GM19467 (cell line): ENCODE measurements around the gene KCNK3.

Experiments
- ATAC-seq: cut with Tn5 transposase; IDR thresholded peaks from one replicate; pipeline ENCODE4 v1.9.1; 2021; ENCODE audit warnings: mild to moderate bottlenecking, moderate library complexity; ENCODE audit not compliant: unreplicated experiment

KCNK3 gene

DNA sequence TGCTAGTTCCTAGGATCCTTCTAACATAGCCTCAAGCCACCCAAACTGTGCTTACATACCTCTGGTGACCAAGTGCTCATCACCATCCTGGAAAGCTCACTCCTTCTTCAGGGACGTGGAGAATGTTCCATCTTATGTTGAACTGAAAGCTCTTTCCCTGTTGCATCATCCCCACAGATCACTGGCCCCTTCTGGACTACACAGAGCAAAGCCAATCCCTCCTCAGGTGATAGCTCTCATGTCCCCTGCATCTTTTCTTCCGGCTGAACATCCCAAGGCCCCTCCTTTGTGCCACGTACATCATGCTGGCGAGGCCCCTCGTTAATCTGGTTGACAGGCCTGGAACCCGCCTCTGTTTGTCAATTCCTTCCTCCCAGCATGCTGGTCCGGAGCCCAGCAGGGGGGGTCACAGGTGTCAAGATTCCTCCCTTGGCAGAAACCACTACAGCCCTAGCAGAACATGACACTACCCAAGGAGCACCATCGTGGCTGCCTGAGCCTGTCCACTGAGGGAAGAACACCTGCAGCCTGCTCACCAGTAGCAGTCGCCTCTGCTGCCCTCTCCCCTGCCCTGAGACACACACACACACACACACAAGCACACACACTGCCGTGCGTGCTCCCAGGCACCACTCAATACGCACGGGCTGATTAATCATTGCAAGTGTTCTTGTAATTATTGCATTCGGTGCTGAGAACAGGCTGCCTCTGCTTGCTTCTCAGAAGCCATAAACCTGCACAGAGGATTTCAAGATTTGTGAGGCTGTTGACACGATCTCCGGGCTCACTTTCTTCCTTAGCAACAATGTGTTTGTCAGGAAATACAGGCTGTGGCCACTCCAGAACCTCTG, 6.3 kb upstream of the KCNK3 start:
- no peak for ATAC-seq

DNA sequence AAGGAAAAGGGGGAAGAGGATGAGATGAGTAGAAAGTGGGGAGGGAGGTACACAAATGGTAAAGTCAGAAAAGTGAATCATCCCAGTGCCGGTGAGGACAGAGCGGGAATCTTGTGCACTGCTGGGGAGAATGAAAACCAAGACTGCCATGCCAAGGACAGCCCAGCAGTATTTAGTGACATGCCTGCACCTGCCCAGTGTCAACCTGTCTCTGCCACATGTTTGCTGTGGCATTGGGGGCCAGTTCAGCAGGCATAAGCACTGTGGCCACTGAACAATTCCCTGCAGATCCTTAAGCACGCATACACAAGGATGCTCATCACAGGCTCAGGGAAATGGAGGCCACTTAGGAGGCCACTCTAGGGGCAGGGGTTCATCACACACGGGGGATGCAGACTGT, 5.2 kb upstream of the KCNK3 start:
- no peak for ATAC-seq

DNA sequence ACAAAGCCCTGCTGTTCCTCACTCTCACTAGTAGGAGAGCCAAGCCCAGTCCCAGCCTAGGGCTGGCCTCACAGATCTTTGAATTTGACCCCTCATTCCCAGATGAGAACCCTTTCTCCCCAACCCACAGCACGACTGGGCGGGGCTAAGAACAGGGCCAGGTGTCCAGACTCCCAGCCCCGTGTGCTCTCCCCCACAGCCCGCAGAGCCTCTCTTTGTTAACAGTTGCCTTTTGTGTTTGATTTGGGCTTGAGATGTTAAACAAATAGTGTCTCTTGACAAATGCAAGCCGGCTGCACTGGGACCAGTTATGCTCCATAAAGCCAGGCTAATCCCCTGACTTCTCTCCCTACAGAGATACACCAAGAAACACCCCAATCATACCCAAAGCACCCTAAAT, 4.7 kb upstream of the KCNK3 start:
- no peak for ATAC-seq

DNA sequence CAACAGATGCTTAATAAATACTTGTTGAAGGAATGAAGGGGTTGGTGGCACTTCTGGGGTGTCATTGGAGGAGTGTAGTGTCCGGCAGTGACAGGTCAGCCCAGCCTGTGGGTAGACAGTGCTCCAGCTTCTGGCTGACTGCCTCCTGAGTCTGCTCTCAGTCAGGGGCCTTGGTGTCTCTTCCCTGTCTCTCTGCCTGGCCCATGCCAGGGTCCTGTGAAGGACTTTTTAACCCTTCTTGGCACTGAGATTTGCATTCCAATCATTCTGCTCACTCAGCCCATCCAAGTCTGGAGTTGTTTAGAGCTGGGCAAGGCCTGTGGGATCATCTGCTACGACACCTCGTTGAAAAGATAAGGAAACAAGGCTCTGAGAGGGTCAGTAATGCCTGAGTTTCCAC, 1.4 kb upstream of the KCNK3 start:
- ATAC-seq, result no peak

DNA sequence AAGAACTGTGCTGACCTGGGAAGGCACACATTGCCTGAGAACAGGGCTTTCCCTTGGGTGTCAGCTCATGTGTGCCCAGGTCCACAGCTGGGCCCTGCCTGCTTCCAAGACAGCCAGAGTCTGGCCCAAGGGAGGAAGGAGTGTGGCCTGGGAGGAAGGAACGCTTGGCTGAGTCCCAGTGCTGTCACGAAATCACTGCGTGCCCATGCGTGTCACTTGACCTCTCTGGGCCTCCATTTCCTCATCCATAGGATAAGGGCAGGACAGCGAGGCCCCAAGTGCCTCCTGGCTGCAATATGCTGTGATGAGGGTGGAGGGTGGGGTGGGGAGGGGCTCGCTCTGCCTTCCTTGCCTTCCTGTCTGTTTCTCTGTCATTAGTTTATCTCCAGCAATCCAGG, 642 bp upstream of the KCNK3 start:
- ATAC-seq, result no peak

DNA sequence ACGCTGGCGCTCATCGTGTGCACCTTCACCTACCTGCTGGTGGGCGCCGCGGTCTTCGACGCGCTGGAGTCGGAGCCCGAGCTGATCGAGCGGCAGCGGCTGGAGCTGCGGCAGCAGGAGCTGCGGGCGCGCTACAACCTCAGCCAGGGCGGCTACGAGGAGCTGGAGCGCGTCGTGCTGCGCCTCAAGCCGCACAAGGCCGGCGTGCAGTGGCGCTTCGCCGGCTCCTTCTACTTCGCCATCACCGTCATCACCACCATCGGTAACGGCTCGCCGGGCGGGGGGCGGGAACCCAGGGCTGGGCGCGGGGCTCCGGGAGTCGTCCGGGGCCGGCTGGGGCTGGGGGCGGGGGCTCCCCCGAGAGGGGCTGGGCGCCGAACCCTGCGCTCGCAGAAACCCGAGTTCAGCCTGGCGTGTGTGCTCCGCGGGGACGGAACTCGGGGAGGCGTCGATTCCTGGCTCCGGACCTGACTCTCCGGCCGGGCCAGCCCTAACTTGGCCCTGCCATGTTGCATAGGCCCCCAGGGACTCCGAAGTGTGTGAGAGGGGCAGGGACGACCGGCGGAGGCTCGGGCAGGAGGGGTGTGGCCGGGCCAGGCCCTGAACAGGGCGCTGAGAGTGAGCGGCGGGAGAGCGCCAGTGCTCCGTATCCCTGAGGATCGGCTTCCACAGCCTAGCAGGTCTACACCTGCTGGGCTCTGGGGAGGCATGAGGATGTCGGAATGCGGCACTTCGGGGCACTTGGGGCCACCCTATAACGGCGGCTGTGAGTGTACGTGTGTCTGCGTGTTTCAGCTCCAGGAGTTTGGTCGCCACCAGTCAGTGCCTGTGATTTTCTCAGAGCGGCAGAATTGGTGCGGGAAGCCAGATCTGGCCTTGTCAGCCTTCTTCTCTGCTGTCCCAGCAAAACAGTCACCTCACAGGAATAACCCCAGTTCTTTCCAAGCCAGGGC, 651 bp downstream of the KCNK3 start:
- ATAC-seq, result no peak

DNA sequence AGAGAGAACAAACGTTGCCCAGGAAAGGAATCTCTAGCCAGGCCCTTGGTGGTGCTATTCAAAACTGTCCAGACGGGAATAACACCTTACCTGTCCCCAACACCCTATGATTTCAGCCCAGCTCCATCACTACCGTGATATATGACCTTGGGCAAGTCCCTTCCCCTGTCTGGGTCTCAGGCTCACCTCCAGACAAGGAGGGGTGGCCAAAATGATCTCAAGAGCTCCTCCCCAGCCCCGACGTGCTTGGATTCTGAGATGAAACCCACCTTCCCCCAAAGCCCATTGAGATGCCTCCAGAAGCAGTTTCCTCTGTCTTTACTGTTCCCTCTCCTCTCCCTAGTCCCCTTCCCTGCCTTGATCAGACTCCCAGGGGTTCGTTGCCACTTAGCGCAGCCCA, 1.5 kb downstream of the KCNK3 start:
- no peak for ATAC-seq

DNA sequence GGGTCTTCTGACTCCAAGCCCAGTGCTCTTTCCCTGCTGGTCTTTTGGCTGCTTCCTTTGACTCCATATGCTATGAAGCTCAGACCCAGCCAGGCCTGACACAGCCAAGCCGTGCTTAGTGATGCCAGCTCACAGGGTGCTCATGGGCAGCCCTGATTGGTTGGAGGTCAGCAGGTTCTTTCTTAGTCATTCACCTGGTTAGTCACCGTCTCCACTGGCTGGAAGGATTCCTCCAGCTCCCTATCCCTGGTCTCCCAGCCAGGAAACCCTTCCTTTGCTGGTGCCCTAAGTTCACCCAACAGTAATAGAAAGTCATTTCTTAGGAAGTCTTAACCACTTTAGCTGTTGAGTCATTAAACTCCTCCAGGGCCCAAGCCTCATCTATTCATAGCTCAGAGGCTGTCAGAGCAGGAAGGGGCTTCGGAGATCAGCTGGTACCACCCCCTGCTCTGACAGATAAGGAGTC, 3.9 kb downstream of the KCNK3 start:
- no peak for ATAC-seq

DNA sequence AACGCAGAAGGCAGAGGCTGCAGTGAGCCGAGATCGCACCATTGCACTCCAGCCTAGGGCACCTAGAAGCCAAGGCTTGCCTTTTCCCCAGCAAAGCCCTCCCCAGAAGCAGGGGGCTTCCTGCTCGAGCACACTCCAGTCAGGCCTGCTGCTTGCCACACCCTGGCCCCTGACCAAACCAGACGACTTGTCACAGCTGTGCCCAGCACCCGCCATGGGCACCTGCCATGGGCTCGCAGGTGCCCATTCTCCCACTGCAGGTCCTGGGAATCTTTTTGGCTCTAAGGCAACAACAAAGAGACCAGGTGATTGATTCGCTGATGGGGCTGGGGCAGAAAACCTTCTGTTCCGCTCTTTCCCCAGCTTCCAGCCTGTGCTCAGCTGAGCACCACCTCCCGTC, 4.9 kb downstream of the KCNK3 start:
- no peak for ATAC-seq

DNA sequence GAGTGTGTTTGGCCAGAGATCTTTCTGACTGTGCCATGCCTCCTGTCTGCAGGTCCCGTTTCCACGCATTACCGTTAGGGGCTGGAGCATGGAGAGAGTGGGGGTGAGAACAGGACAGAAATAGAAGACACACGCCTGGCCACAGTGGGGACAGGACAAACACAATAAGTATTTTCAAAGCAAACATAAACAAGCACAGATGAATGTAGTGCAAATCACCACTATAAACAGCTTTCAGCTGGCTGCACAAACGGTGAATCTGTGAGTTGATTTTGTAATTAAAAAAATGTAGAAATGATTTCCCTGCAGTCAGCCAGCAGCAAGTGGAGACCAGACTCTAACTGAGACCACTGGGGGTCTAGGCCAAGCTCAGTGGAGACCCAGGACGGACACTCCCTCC, 6.8 kb downstream of the KCNK3 start:
- no peak for ATAC-seq

DNA sequence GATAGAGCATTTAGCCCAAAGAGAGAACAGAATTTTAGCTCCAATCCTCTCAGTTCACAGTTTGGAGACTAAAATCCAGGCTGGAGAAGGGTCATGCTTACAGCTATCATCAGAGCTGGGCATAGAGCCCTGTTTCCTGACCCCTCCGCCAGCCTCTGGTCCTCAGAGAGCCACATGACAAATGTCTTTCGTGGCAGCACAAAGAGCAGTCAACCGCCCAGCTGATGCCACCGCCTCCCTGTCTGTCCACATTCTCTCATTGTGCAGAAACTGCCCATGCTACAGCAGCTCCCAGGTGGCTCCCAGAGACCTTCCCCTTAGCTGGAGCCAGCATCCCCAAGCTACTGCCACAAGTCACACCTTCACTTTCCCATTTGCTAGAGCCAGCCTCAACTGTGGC, 7.6 kb downstream of the KCNK3 start:
- no peak for ATAC-seq

DNA sequence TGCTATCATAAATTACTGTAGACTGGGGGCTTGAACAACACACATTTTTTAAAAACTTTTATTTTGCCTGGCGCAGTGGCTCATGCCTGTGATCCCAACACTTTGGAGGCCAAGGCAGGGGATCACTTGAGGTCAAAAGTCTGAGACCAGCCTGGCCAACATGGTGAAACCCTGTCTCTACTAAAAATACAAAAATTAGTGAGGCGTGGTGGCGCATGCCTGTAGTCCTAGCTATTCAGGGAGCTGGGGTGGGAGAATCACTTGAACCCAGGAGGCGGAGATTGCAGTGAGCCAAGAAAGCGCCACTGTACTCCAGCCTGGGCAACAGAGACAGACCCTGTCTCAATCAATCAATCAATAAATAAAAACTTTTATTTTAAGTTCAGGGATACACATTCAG, 9.1 kb downstream of the KCNK3 start:
- no peak for ATAC-seq

DNA sequence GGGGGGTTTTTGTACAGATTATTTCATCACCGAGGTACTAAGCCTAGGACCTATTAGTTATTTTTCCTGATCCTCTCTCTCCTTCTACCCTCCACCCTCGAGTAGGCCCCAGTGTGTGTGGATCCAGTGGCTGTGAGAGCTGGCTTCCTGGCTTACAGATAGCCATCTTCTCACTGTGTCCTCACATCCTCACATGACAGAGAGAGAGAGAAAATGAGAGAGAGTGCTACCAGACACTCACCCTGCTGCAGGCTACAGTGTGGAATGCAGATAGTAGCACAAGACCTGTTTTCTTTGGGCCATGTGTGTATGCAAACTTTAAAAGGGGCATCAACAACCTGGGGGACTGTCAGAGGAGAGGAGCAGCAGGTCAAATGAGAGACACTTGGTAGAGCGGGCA, 9.5 kb downstream of the KCNK3 start:
- ATAC-seq, result no peak

DNA sequence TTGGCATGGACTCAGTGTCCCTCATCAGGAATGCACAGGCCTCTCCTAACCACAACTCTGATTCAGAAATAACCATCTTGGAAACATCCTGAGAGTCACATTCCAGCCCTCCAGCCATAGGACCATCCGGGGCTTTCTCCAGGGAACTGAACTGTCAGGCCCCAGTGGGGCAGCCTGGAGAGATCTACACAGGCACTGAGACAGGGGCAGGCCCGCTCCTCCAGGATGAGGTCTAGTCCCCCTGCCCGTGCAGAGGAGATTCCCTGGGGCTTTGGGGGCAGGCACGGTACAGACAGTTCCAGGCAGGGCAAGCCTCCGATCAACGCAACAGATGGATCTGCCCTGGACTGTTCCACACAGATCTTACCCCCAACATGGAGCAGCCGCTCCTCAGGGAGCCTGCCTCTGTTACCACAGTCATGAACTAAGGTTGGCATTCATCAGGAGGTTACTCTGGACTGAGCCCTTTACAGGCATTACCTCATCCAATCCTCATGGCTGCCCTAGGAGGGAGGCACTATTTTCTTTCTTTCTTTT, 12.0 kb downstream of the KCNK3 start:
- no peak for ATAC-seq

DNA sequence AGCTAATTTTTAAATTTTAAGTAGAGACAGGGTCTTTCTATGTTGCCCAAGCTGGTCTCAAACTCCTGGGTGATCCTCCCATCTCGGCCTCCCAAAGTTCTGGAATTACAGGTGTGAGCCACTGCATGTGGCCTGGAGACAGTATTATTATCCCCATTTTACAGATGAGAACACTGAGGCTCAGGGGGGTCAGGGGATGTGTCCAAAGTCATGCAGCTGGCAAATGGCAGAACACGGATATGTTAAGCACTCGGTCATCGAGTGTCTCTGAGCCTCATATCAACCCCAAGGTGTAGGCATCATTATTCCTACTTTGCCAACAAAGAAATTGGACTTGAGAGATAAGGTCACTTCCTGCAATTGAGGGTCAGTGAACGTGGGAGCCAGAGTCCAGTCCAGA, 12.6 kb downstream of the KCNK3 start:
- ATAC-seq, result no peak

DNA sequence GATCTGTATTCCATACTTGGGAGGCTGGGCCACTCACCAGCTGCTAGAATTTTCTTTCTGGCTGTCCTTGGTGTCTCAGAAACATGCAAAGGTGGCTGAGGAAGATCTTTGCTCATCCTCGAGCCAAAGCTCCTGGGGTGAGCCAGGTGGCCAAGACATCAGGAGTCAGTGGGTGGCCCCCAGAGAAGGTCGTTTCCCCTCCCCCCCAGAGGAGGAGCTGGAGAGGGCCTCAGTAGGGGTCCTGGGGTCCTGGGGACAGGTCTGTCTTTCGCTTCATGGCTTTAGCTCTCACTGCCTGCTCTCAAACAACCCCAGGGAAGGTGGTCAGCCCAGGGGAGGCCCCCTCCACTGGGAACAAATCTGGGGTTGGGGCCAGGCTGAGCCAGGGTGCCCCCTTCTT, 13.6 kb downstream of the KCNK3 start:
- ATAC-seq, result no peak

DNA sequence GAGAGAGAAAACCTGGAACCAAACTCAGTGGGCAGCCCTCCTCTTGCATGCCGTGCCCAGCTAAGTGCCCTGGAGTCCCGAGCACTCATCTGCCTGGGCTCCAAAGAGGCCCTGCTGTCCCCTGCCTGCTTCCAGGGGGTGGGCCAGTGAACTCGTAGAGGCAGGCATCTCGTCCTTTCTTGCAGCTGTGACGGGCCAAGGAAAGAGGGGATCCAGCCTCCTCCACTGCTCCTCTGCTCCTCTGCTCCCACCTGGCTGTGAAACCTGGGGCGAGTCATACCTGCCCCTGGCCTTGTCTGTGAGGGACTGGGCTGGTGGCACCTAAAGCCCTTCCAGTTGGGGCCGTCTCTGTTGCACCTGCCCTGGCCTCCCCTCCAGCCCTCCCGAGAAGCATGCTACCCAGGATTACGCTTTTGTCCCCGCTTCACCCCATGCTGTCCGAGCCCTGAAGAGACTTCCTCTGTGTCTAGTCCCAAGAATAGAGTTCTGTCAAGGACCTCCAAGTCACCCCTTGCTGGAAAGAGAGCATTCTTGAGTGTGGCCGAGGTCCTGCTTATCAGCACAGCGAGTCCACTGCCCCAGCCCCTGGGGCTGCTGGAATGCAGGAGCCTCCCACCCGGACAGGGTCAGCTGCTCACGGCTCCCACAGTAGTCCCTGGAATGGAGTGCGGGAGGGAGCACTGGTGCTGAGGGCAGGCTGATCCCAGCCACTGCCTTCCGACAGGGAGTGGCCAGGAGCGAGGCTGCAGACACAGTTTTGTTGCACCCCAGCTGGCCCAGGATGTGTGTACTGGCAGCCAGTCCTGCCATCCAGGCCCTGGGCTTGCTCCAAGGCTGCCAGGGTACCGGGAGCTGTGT, 14.3 kb downstream of the KCNK3 start:
- no peak for ATAC-seq

DNA sequence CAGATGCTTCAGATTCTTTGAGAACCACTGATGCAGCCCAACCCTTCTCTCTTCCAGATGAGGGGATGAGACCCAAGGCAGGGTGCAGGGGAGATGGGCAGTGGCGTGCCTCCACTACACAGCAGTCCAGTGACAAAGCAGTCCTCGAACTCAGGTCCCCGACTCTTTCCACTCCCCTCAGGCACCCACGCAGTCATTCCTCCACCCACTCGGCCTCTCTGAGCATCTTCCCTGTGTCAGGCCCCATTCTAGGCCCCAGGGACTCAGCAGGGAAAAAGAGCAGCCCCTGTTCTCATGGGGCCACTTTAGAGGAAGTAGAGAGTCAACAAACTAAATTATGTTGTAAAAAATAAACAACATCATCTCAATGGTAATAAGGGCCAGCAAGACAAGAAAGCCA, 15.2 kb downstream of the KCNK3 start:
- no peak for ATAC-seq

DNA sequence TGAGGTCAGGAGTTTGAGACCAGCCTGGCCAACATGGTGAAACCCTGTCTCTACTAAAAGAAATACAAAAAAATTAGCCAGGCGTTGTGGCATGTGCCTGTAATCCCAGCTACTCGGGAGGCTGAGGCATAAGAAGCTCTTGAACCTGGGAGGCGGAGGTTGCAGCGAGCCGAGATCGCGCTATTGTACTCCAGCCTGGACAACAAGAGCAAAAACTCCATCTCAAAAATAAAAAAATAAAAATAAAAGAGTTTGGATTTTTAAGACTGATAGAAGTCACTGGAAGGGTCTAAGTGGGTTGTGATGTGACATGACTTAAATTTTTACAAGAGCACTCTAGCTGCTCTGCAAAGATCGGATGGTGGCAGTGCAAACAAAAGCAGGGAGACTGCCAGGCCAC, 15.9 kb downstream of the KCNK3 start:
- no peak for ATAC-seq

DNA sequence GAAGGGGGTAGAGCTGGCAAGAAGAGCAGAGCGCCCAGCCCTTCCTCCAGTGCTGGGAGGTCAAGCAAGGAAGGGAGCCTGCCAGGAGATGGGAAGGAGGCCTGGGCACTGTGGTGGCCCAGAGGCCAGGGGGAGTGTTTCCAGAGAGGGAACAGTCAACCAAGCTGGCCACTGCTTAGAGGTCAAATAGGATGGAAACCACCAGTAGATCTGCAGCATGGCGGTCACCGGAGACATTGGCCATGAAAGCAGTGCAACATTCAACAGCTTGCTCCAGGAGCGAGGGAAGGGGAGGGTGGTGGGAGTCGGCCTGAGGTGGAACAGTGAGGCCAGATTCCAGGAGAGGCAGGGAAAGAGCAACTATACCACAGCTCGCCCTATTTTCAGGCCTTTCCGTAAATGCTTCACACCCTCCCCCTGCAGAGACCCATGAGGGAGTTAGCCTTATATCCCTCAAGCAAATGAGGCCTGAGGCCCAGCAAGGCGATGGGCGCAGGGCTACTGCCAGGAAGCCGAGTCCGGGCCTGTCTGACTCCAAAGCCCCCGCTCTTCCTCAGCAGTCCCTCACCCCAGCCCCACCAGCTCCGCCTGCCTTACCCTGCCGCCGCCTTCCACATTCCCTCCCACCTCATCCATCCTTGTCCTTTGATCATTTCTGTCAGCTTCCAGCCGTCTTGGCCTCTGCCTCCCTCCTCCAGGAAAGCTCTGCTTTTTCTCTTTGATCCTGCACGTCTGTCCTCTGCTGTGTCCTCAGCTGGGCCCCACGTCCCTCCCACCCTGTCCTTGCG, 17.0 kb downstream of the KCNK3 start:
- no peak for ATAC-seq
